Progenitor cell of endocrine pancreas (in vitro differentiated cells): ENCODE data around the gene NFIL3. TPM values are rescaled to one million over a fixed set of nuclear protein-coding genes. Genes with fewer than 3 reads are reported as not detected.

Experiments
- DNase-seq: peaks from one replicate; pipeline ENCODE4 v3.0.0; 2021; ENCODE audit warnings: low spot score; ENCODE audit not compliant: unreplicated experiment
- H3K27ac Mint-ChIP-seq: 2 replicates; pipeline ENCODE4 v1.8.0; 2021; ENCODE audit warnings: mild to moderate bottlenecking, moderate library complexity, mixed read lengths
- H3K27me3 Mint-ChIP-seq: 2 replicates; pipeline ENCODE4 v1.8.0; 2021; ENCODE audit warnings: mixed read lengths
- H3K36me3 Mint-ChIP-seq: 2 replicates; pipeline ENCODE4 v1.8.0; 2022; ENCODE audit warnings: mixed read lengths; ENCODE audit not compliant: insufficient read depth
- H3K4me1 Mint-ChIP-seq: 2 replicates; pipeline ENCODE4 v1.8.0; 2021; ENCODE audit warnings: low read depth, mixed read lengths
- H3K4me3 Mint-ChIP-seq: 2 replicates; pipeline ENCODE4 v1.8.0; 2021; ENCODE audit warnings: low read depth, mild to moderate bottlenecking, moderate library complexity, mixed read lengths
- H3K9me3 Mint-ChIP-seq: 2 replicates; pipeline ENCODE4 v1.8.0; 2021; ENCODE audit warnings: low read depth, mixed read lengths
- total RNA-seq: library from RNA; stranded (reverse); gene quantifications from 2 replicates; pipeline ENCODE4 v1.2.1, GENCODE V29; 2021
- TF ChIP-seq, protein P1 (sequence below): fragments of 200-600 bp; sonication (generic); IDR thresholded peaks from one replicate; pipeline ENCODE4 v1.5.0; 2021; ENCODE audit warnings: antibody characterized with exemption, mild to moderate bottlenecking; ENCODE audit not compliant: unreplicated experiment

The NFIL3 gene
- total RNA-seq, 1 donor from 2014 or later = 22.0 TPM

- H3K27ac Mint-ChIP-seq = no peak overlapping the region
- no peak overlapping the region for H3K4me3 Mint-ChIP-seq
- peaks cover 36% of the 10 kb centered on the region for H3K27me3 Mint-ChIP-seq
- H3K36me3 Mint-ChIP-seq = no peaks in the 10 kb centered on the region
- DNase-seq = no peak
- no peaks in the 10 kb centered on the region for H3K9me3 Mint-ChIP-seq
- TF ChIP-seq, protein P1, sequence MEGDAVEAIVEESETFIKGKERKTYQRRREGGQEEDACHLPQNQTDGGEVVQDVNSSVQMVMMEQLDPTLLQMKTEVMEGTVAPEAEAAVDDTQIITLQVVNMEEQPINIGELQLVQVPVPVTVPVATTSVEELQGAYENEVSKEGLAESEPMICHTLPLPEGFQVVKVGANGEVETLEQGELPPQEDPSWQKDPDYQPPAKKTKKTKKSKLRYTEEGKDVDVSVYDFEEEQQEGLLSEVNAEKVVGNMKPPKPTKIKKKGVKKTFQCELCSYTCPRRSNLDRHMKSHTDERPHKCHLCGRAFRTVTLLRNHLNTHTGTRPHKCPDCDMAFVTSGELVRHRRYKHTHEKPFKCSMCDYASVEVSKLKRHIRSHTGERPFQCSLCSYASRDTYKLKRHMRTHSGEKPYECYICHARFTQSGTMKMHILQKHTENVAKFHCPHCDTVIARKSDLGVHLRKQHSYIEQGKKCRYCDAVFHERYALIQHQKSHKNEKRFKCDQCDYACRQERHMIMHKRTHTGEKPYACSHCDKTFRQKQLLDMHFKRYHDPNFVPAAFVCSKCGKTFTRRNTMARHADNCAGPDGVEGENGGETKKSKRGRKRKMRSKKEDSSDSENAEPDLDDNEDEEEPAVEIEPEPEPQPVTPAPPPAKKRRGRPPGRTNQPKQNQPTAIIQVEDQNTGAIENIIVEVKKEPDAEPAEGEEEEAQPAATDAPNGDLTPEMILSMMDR = peak; percentile 44
- peaks cover 18% of the 10 kb centered on the region for H3K4me1 Mint-ChIP-seq
Observed at GRCh38 chr9:91426123-91426745, 2.6 kb upstream of the NFIL3 start.

- no peaks in the 10 kb centered on the region for H3K36me3 Mint-ChIP-seq
- peaks cover 34% of the 10 kb centered on the region for H3K27me3 Mint-ChIP-seq
- TF ChIP-seq, protein P1 = no peak
- no peak overlapping the region for H3K27ac Mint-ChIP-seq
- peaks cover 24% of the 10 kb centered on the region for H3K4me1 Mint-ChIP-seq
- no peak for DNase-seq
- H3K4me3 Mint-ChIP-seq = peak overlapping the region; percentile 77
- H3K9me3 Mint-ChIP-seq = no peaks in the 10 kb centered on the region
Observed at GRCh38 chr9:91425271-91425670, 1.6 kb upstream of the NFIL3 start.

- TF ChIP-seq, protein P1 = no peak
- Mint-ChIP-seq H3K4me3 (peak overlapping the region; percentile 77), H3K4me1 (peaks cover 30% of the 10 kb centered on the region), H3K36me3 (no peaks in the 10 kb centered on the region), H3K27me3 (peaks cover 33% of the 10 kb centered on the region), H3K9me3 (no peaks in the 10 kb centered on the region), H3K27ac (peak overlapping the region; percentile 59)
- DNase-seq = peak; percentile 40
Observed at GRCh38 chr9:91424403-91425176, 958 bp upstream of the NFIL3 start.

GRCh38 chr9:91422758-91423711, 597 bp downstream of the NFIL3 start:
- peaks cover 22% of the 10 kb centered on the region for H3K27me3 Mint-ChIP-seq
- no peaks in the 10 kb centered on the region for H3K9me3 Mint-ChIP-seq
- H3K27ac Mint-ChIP-seq = peak overlapping the region; percentile 99
- H3K4me3 Mint-ChIP-seq = peak overlapping the region; percentile 94
- H3K4me1 Mint-ChIP-seq = peaks cover 35% of the 10 kb centered on the region
- DNase-seq = peak; percentile 50
- TF ChIP-seq, protein P1 = peak; percentile 28
- H3K36me3 Mint-ChIP-seq = no peaks in the 10 kb centered on the region
